NCI-H748 (cell line): ENCODE results near the gene SLC25A4.
"Not testable (repeated sequence)": the region's sequence is repeated elsewhere in the genome, so short reads cannot be mapped to it uniquely, and the experiment has no call there.

Source experiments
- DNase-seq: peaks from one replicate; lab custom pipeline; 2025; ENCODE audit not compliant: unreplicated experiment; lab: John Stamatoyannopoulos, UW

The SLC25A4 gene

GRCh38 chr4:185171373-185172071, 28.5 kb downstream of the SLC25A4 start:
- DNase-seq, result no peak

GRCh38 chr4:185179488-185179887, 36.4 kb downstream of the SLC25A4 start:
- no peak for DNase-seq

- DNase-seq, result no peak
These were observed 39.2 kb downstream of the SLC25A4 start for GRCh38 chr4:185182239-185182638.

GRCh38 chr4:185183622-185184281, 40.7 kb downstream of the SLC25A4 start:
- DNase-seq, result peak; percentile 84

GRCh38 chr4:185186769-185187168, 43.7 kb downstream of the SLC25A4 start:
- DNase-seq, result no peak

GRCh38 chr4:185189606-185190305, 46.7 kb downstream of the SLC25A4 start:
- no peak for DNase-seq

- DNase-seq, result no peak
These were observed 47.3 kb downstream of the SLC25A4 start for GRCh38 chr4:185190306-185190856.

GRCh38 chr4:185192059-185192458, 49.0 kb downstream of the SLC25A4 start:
- DNase-seq, result no peak

- no peak for DNase-seq
These were observed 52.1 kb downstream of the SLC25A4 start for GRCh38 chr4:185194924-185195888.

GRCh38 chr4:185196437-185196836, 53.4 kb downstream of the SLC25A4 start:
- no peak for DNase-seq

GRCh38 chr4:185198189-185198588, 55.1 kb downstream of the SLC25A4 start:
- not testable (repeated sequence) for DNase-seq
